ENCODE measurements around the gene RABGAP1. TPM values are rescaled to one million over a fixed set of nuclear protein-coding genes. Genes with fewer than 3 reads are reported as not detected.

RABGAP1 gene
- total RNA-seq, 1 donor from 2014 or later: 26.5 TPM

DNA sequence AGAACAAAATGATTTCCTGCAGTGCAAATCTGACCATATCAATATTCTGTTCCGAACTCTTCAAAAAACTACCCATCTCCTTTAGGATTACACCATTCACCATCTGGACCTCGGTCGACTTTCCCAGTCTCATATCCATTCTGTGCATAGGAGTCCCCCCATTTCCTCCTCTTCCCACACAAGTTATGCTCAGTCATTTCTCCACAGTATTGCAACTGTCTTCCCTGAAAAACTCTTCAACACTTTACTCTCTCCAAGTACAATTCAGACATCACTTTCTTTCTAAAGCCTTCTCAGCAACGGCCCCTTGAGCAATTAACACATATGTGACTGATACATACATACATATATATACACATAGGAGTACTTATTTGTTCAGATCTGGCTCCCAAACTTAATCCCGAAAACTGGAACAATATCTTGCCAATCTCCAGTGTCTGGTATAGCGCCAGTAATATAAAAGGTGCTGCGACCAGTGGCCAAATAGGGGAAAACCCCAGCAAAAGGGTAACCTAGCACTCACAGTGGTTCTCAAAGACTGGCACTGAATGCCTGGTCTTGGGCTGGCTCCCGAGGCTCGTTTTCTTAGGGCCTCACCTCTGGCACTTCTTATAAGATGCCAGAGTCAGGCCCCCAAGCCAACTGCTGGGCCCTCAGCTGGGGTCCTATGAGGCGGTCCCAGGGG is 10.1 kb upstream of the RABGAP1 start:
- DNase-seq (ENCODE audit: low spot score): no peak
- no peaks in the 10 kb centered on the region for H3K9me3 Mint-ChIP-seq
- peaks cover 11% of the 10 kb centered on the region for H3K4me1 Mint-ChIP-seq (ENCODE audit: low read depth)
- intact Hi-C loops (cut with micrococcal nuclease): loop anchor here (1.0 kb wide), 3 partner anchors 10 to 25 kb away; partner anchors contain the start of genes RC3H2 and ZBTB6
- H3K4me3 Mint-ChIP-seq (ENCODE audit: low read depth): no peak overlapping the region
- no peaks in the 10 kb centered on the region for H3K27me3 Mint-ChIP-seq (ENCODE audit: low read depth)
- H3K27ac Mint-ChIP-seq: no peak overlapping the region
- H3K36me3 Mint-ChIP-seq (ENCODE audit: low read depth): peaks cover 4% of the 10 kb centered on the region

DNA sequence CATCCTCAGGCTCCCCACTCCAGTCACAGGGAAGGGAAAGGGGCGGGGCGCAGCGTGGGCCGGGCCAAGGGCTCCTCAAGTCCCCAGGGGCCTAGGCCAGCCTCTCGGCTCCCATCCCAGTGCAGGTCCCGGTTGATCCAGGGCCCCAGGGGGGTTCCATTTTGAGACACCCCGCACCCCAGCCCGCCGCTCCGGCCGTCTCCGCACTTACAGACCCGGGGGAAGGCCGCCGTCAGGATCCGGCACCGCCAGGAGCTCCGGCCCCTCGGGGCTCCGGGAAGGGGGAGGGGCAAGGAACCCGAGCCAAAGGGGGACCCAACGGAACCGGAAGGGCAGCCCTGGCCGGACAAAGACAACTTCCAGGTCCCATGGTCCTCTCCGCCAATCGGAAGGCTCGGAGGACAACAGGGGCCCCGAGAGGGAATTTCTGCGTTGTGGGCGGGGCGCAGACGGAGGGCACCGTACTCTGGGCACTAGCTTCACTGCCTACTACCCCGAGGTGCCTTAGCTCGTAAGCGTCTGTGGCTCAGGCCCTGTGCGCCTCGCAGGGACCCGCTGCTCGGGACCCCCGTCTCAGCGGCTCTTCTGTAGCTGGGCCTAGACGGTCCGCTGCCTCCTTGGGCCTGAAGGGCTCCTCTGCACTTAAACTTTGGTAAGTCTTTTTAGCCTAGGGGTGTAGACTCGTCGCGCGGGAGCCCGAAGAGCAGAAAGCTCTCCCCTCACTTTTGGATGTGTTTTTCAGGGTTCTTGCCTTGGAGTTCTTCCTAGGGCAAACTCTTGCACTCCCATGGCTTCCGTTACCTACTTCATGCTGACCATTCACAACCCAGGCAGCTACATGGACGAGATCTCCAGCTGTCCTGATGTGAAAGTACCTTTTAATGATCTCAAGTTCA is 9.3 kb upstream of the RABGAP1 start, which contains the start of gene ZBTB26:
Gene ZBTB26, minus strand, starts transcription at position 287 of the 896 bp plus-strand sequence. CDS start 11,578 bp downstream, outside the sequence.
- no peaks in the 10 kb centered on the region for H3K27me3 Mint-ChIP-seq (ENCODE audit: low read depth)
- intact Hi-C loops (cut with micrococcal nuclease): loop anchor here (1.0 kb wide), 3 partner anchors 9 to 26 kb away; partner anchors contain the start of genes RC3H2 and ZBTB6

DNA sequence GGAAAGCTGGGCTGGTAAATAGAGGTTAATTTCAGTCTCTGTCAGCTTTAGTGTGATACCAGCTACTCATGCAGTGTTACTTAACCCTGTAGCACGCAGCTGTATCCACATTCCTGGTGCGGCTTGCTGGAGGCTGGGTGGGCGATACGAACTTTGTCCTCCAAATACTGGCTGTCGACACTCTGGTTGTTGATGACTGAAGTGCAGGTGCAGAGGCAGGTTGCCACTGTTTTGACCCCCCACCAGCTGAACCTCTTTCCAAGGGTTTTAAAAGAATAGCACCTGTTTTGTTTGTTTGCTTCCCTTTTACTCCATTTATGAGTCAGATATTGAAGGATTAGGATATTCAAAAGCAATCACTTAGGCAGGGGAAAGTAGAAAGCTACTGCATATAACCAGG is 4.4 kb upstream of the RABGAP1 start:
- Mint-ChIP-seq H3K36me3 (ENCODE audit: low read depth) (peaks cover 32% of the 10 kb centered on the region), H3K4me3 (ENCODE audit: low read depth) (no peak overlapping the region), H3K27me3 (ENCODE audit: low read depth) (no peaks in the 10 kb centered on the region), H3K27ac (no peak overlapping the region), H3K9me3 (no peaks in the 10 kb centered on the region), H3K4me1 (ENCODE audit: low read depth) (peaks cover 22% of the 10 kb centered on the region)
- intact Hi-C loops (cut with micrococcal nuclease): no loop called here
- DNase-seq (ENCODE audit: low spot score): no peak

More for the DNA sequence above, 9.3 kb upstream of the RABGAP1 start, which contains the start of gene ZBTB26:
- Mint-ChIP-seq H3K27ac (peak within 1 kb of the TSS; percentile 90), H3K36me3 (ENCODE audit: low read depth) (peaks cover 10% of the 10 kb centered on the region), H3K4me1 (ENCODE audit: low read depth) (peaks cover 11% of the 10 kb centered on the region), H3K4me3 (ENCODE audit: low read depth) (no peak within 1 kb of the TSS), H3K9me3 (no peaks in the 10 kb centered on the region)
- DNase-seq (ENCODE audit: low spot score): peak; percentile 79

GRCh38 chr9:122936883-122937282 is 3.9 kb upstream of the RABGAP1 start:
- H3K36me3 Mint-ChIP-seq (ENCODE audit: low read depth): peaks cover 32% of the 10 kb centered on the region
- no peak overlapping the region for H3K4me3 Mint-ChIP-seq (ENCODE audit: low read depth)
- DNase-seq (ENCODE audit: low spot score): no peak
- no peak overlapping the region for H3K27ac Mint-ChIP-seq
- H3K9me3 Mint-ChIP-seq: no peaks in the 10 kb centered on the region
- H3K27me3 Mint-ChIP-seq (ENCODE audit: low read depth): no peaks in the 10 kb centered on the region
- H3K4me1 Mint-ChIP-seq (ENCODE audit: low read depth): peaks cover 26% of the 10 kb centered on the region
- intact Hi-C loops (cut with micrococcal nuclease): no loop called here

DNA sequence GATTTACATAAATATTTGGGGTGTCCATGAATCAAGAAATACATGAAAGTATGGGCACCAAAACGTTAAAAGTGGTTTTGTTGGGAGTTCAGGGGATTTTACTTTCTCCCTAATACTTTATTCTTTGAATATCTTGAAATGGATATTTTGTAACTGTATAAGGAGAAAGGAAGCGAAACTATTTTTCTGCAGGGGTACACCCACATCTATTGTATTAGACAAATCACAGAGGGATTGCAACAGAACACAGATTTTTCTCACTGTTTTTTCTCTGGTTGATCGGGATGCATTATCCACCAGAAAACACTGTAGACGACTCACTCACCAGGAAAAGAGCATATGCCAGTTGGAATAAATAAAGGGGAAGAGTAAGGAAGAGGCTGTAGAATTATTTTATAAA is 1.2 kb upstream of the RABGAP1 start:
- H3K9me3 Mint-ChIP-seq: no peaks in the 10 kb centered on the region
- intact Hi-C loops (cut with micrococcal nuclease): no loop called here
- no peak overlapping the region for H3K27ac Mint-ChIP-seq
- H3K4me3 Mint-ChIP-seq (ENCODE audit: low read depth): peak overlapping the region; percentile 58
- H3K4me1 Mint-ChIP-seq (ENCODE audit: low read depth): peaks cover 25% of the 10 kb centered on the region
- H3K27me3 Mint-ChIP-seq (ENCODE audit: low read depth): no peaks in the 10 kb centered on the region
- DNase-seq (ENCODE audit: low spot score): no peak
- peaks cover 32% of the 10 kb centered on the region for H3K36me3 Mint-ChIP-seq (ENCODE audit: low read depth)

DNA sequence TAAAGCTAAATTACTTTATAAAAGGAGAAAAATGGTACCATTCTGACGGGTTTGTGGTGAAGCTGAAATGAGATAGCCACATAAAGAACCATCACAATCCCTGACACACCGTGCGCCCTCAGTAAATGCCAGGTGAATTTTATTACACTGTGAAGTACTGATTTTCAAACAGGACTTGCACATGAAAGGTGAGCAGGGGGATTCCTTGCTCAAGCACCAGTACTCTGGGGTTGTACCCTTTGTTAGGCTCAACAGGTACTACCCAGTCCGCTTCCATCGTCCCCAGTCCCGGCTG is 419 bp upstream of the RABGAP1 start:
- H3K27me3 Mint-ChIP-seq (ENCODE audit: low read depth): no peaks in the 10 kb centered on the region
- peak overlapping the region; percentile 87 for H3K27ac Mint-ChIP-seq

DNA sequence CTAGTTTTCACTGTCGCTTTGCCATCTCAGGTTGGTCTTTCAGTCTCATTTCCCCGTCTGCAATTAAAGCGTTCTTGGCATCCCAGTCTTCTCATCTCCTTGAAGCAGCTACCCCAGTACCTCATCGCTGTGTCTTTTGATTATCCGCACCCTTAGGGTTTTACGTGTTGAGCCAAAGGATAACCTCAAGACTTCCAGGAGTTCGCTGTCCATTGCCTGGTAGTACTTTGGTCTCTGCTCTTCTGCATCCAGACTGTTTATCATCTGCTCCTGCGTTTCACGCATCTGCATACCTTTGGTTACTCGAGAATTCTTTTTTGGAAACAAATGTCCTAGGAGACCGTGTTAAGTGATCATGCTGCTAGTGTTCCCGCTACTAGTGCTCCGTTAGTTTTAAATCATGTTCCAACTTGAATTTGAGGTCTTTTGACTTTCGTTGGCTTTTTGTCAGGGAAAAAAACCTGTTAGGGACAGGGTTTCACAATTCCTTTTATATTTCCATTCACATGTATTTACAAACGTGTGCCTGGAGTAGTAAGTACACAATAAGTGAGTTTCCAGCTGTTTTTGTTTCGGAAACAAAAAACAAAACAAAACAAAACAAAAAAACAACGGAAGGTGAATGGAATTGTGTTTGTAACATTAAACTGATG is 888 bp downstream of the RABGAP1 start:
- H3K36me3 Mint-ChIP-seq (ENCODE audit: low read depth): peaks cover 20% of the 10 kb centered on the region
- intact Hi-C loops (cut with micrococcal nuclease): loop anchor here (2.0 kb wide), 2 partner anchors 37 to 49 kb away; partner anchors contain the start of gene RC3H2
- H3K9me3 Mint-ChIP-seq: no peaks in the 10 kb centered on the region
- H3K4me3 Mint-ChIP-seq (ENCODE audit: low read depth): peak overlapping the region; percentile 91
- DNase-seq (ENCODE audit: low spot score): no peak
- H3K27ac Mint-ChIP-seq: peak overlapping the region; percentile 77
- H3K27me3 Mint-ChIP-seq (ENCODE audit: low read depth): no peaks in the 10 kb centered on the region
- H3K4me1 Mint-ChIP-seq (ENCODE audit: low read depth): peaks cover 34% of the 10 kb centered on the region

More for the DNA sequence above, 419 bp upstream of the RABGAP1 start:
- H3K4me3 Mint-ChIP-seq (ENCODE audit: low read depth): peak overlapping the region; percentile 73
- DNase-seq (ENCODE audit: low spot score): no peak
- H3K4me1 Mint-ChIP-seq (ENCODE audit: low read depth): peaks cover 26% of the 10 kb centered on the region
- intact Hi-C loops (cut with micrococcal nuclease): loop anchor here (1.0 to 2.0 kb wide), 3 partner anchors 9 to 50 kb away; partner anchors contain the start of genes RC3H2 and ZBTB26
- peaks cover 29% of the 10 kb centered on the region for H3K36me3 Mint-ChIP-seq (ENCODE audit: low read depth)
- no peaks in the 10 kb centered on the region for H3K9me3 Mint-ChIP-seq

DNA sequence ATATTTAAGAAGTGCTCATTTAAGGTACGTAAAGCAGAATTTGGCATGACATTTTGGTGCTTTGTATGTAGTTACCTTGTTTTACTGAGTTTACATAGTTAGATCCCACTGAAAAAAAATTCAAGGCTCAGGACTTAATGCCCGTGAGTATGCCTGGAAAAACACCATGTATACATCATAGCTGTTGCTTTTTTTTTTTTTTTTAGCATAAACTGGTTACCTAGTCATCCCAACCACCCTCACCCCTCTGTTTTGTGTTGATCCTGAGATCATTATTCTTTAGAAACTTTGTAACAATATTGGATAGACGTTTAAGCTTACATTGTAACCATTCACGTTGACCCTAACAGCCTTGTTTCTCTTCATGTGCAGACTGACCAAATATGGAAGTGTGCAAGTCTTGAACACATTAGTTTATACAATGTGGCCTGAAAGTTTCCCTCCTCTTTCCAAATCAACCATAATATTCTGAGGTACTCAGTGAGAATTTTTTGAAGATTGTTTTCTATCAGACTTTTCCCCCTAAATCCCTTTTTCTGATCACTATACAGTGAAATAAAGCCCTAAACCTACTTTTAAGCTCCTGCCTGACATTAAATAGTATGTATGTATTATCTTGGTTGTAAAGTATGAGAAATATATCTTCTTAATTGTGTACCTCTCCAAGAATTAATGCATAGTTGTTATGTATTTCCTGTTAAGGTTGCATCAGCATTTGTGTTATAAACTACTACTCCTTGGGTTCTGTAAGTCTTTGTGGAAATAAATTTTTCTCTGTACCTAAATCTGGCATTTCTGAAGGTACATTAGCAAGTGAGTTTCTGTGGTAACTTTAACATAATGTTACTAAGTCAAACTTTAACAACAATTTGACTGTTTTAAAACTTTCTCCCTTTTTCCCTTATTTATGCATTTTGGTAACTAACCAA is 4.4 kb downstream of the RABGAP1 start:
- H3K36me3 Mint-ChIP-seq (ENCODE audit: low read depth): peaks cover 9% of the 10 kb centered on the region
- intact Hi-C loops (cut with micrococcal nuclease): no loop called here
- peak overlapping the region; percentile 50 for H3K27ac Mint-ChIP-seq
- peaks cover 48% of the 10 kb centered on the region for H3K4me1 Mint-ChIP-seq (ENCODE audit: low read depth)
- DNase-seq (ENCODE audit: low spot score): no peak
- H3K4me3 Mint-ChIP-seq (ENCODE audit: low read depth): no peak overlapping the region
- no peaks in the 10 kb centered on the region for H3K9me3 Mint-ChIP-seq
- no peaks in the 10 kb centered on the region for H3K27me3 Mint-ChIP-seq (ENCODE audit: low read depth)

- no peaks in the 10 kb centered on the region for H3K27me3 Mint-ChIP-seq (ENCODE audit: low read depth)
- DNase-seq (ENCODE audit: low spot score): no peak
- no peak overlapping the region for H3K27ac Mint-ChIP-seq
- peaks cover 41% of the 10 kb centered on the region for H3K4me1 Mint-ChIP-seq (ENCODE audit: low read depth)
- intact Hi-C loops (cut with micrococcal nuclease): no loop called here
- H3K36me3 Mint-ChIP-seq (ENCODE audit: low read depth): peaks cover 6% of the 10 kb centered on the region
- H3K4me3 Mint-ChIP-seq (ENCODE audit: low read depth): no peak overlapping the region
- H3K9me3 Mint-ChIP-seq: no peaks in the 10 kb centered on the region
Measured at GRCh38 chr9:122946461-122947005, 5.7 kb downstream of the RABGAP1 start.

DNA sequence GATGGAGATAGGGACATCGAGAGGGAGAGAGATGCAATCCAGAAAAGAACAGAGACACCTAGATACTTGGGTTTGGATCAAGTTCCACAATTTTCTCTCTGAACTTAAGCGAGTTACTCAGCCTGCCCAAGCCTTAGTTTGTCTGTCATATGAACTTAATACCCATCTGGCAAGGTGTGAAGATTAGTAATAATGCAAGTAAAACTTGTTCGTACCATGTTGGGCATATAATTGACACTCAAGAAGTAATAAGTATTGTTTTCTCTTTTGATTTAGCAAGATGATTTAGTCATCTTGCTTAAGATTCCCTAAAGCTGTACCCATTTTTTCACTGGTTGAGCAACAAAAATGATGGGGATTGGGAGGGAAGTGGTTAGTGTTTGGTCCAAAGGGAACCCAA is 7.5 kb downstream of the RABGAP1 start:
- no peak for DNase-seq (ENCODE audit: low spot score)
- Mint-ChIP-seq H3K4me3 (ENCODE audit: low read depth) (no peak overlapping the region), H3K4me1 (ENCODE audit: low read depth) (peaks cover 33% of the 10 kb centered on the region), H3K9me3 (no peaks in the 10 kb centered on the region), H3K27me3 (ENCODE audit: low read depth) (no peaks in the 10 kb centered on the region), H3K27ac (no peak overlapping the region), H3K36me3 (ENCODE audit: low read depth) (peaks cover 8% of the 10 kb centered on the region)
- intact Hi-C loops (cut with micrococcal nuclease): no loop called here

DNA sequence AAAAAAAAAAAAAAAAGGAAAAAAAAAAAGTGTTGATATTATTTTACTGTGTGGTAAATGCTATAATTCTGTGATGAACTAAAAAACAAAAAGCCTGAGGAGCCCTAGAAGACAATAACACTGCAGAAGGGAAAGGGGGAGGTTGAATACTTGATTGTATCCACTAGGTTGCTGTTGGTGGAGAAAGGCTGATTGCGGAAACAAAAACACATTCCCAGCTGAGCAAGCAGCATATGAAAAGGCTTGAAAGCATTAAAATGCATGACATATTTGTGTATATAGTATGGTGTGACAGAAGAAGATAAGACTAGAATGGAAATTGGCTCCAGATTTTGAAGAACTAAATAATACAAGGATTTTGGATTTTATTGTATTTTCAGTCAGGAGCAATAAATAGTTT is 8.9 kb downstream of the RABGAP1 start:
- Mint-ChIP-seq H3K36me3 (ENCODE audit: low read depth) (peaks cover 8% of the 10 kb centered on the region), H3K4me1 (ENCODE audit: low read depth) (peaks cover 35% of the 10 kb centered on the region), H3K9me3 (no peaks in the 10 kb centered on the region), H3K27me3 (ENCODE audit: low read depth) (no peaks in the 10 kb centered on the region), H3K27ac (no peak overlapping the region), H3K4me3 (ENCODE audit: low read depth) (no peak overlapping the region)
- DNase-seq (ENCODE audit: low spot score): no peak
- intact Hi-C loops (cut with micrococcal nuclease): no loop called here
